H54 (cell line): ENCODE measurements around the gene KLHL10.
A peak's percentile ranks its signal among the peaks of the same experiment; 100 is the strongest.
"Not testable (repeated sequence)": the region's sequence is repeated elsewhere in the genome, so short reads cannot be mapped to it uniquely, and the experiment has no call there.

ENCODE experiments used
- DNase-seq: peaks from one replicate; pipeline ENCODE4 v3.0.0; 2011; ENCODE audit warnings: low spot score, mixed read lengths; ENCODE audit not compliant: insufficient read length
- FAIRE-seq: peaks from 3 replicates; lab custom pipeline; 2011; peaks lifted over from hg19 to GRCh38; lab: Jason Lieb, UNC
- POLR2A ChIP-seq: IDR thresholded peaks from 2 replicates; pipeline ENCODE4 v1.6.1; 2011; ENCODE audit warnings: low read depth, mild to moderate bottlenecking, low read length

KLHL10 gene

DNA sequence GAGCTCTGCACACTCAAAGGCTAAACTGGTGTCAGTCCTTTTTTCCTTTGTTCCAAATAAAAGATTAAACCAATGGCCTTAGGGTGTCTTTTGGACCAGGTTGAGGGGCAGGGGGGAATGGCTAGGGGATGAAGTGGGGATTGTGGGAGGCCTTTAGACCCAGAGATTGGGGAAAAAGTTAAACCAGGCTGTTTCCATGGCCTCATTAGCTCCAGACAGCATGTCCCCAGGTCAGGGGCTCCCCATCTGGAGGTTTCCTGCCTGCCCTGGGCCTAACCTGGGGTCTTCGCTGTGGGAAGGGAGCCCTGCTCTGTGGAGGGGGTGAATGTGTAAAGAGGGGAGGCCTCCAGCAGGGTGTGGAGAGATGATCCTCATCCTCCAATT lies 14.5 kb upstream of the KLHL10 start:
- no peak for DNase-seq
- TF ChIP-seq POLR2A: no peak
- no peak for FAIRE-seq

DNA sequence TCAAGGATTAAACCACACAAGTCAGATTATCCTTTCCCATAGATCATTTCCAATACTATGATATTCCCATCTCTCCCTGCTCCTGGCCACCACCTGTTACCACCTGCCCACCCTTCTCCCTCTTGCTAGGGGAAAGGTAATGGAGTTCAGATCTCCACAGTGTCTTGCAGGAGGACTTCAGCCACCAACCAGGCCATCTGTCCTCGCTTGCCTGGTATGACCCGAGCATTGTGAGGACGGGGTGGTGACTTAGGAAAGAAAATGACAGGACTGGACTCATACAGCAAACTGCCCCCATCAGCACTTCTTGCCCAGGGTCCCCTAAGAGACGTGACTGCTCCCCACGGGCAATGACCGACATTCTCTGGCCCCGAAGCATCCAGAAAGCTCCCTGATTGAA lies 14.0 kb upstream of the KLHL10 start:
- DNase-seq (no peak), FAIRE-seq (no peak)
- no peak for TF ChIP-seq POLR2A

DNA sequence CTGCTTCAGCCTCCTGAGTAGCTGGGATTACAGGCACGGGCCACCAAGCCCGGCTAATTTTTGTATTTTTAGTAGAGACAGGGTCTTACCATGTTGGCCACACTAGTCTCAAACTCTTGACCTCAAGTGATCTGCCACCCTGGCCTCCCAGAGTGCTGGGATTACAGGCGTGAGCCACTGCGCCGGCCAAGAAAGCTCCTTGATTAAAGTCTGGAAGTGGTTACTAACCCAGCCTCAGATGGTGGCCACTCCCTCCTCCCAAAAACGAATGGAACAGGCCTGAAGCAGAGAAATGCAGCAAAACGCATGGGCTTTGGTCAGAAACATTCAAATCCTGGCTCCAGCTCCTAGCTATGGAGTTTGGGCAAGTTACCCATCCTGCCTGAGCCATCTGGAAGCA lies 13.5 kb upstream of the KLHL10 start:
- TF ChIP-seq POLR2A: no peak
- no peak for FAIRE-seq
- no peak for DNase-seq

GRCh38 chr17:41825175-41825845 lies 12.3 kb upstream of the KLHL10 start:
- no peak for TF ChIP-seq POLR2A
- no peak for DNase-seq
- no peak for FAIRE-seq

- not testable (repeated sequence) for DNase-seq, FAIRE-seq
Measured at GRCh38 chr17:41829961-41830360, 7.7 kb upstream of the KLHL10 start.

- no peak for TF ChIP-seq POLR2A
- FAIRE-seq (no peak), DNase-seq (no peak)
Measured at GRCh38 chr17:41835214-41835799, 2.3 kb upstream of the KLHL10 start.

DNA sequence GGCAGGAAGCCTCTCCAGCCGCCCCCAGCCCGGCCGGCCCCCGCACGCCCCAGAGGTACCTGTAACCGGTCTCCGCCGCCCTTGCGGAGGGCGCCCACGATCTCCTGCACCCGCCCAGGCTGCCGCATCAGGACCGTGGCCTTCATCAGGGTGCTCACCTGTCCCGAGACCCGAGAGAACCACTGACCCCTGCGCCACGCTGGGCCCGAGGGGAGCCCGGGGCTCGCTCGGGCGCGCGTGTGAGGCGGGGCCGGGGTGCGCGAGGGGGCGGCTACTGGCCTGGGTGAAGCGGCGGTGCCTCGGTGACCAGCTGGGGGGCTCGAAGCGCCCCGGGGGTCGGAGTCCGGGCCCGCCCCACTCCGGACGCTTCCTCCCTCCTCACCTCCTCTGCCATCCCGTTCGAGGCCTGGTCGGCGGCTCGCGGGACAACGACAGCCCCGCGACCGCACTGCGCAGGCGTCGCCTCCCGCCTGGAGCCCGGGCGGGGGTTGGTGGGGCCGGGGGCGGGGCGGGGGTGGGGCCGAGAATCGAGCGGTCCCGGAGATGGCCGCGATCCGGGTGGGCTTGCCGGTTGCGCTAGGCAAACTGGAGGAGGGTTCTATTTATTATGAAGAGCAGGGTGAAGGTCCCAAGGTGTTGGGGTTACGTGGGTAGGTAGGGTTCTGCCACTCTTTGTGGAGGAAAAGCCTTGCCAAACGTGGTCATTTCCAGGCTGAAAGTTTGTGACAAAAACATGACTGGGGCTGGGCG lies 1.6 kb upstream of the KLHL10 start, which contains the start of gene NT5C3B:
Gene NT5C3B (minus strand): TSS at position 433 of the 750 bp plus-strand sequence. CDS start 39 bp downstream, at position 394.
- no peak for FAIRE-seq
- peak; percentile 80 for TF ChIP-seq POLR2A
- peak; percentile 89 for DNase-seq

- no peak for DNase-seq
- no peak for FAIRE-seq
- no peak for TF ChIP-seq POLR2A
Measured at GRCh38 chr17:41836550-41837196, 952 bp upstream of the KLHL10 start.

DNA sequence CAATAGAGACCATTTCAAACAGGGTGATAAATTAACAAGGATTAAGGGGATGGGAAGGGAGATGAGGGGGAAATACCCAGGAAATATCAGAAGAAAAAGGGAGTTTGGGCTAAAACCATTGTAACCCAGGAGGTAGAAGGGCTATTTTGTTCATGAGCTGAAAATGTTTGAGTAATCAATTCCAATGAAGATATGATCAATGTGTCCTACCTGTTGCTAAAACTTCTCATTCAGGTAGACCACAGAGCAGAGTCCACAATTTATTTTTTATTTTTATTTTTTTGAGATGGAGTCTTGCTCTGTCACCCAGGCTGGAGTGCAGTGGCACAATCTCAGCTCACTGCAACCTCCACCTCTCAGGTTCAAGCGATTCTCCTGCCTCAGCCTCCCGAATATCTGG lies 1.8 kb downstream of the KLHL10 start:
- not testable (repeated sequence) for FAIRE-seq, DNase-seq

GRCh38 chr17:41840781-41841180 lies 3.2 kb downstream of the KLHL10 start:
- DNase-seq, FAIRE-seq: not testable (repeated sequence)

DNA sequence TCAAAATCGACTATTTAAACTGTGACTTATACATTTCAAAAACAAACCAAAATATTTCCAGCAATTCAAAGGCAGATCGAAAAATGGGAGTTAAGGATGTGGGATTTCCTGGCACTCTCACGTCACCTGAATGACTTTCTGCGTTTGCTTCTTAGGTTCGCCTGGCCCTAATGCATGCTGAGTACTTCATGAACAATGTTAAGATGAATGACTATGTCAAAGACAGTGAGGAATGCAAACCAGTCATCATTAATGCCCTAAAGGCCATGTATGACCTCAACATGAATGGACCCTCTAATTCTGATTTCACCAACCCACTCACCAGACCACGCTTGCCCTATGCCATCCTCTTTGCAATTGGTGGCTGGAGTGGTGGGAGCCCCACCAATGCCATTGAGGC lies 7.3 kb downstream of the KLHL10 start:
- no peak for DNase-seq
- no peak for TF ChIP-seq POLR2A
- no peak for FAIRE-seq

GRCh38 chr17:41848788-41849187 lies 11.2 kb downstream of the KLHL10 start:
- FAIRE-seq (no peak), DNase-seq (no peak)
- no peak for TF ChIP-seq POLR2A

DNA sequence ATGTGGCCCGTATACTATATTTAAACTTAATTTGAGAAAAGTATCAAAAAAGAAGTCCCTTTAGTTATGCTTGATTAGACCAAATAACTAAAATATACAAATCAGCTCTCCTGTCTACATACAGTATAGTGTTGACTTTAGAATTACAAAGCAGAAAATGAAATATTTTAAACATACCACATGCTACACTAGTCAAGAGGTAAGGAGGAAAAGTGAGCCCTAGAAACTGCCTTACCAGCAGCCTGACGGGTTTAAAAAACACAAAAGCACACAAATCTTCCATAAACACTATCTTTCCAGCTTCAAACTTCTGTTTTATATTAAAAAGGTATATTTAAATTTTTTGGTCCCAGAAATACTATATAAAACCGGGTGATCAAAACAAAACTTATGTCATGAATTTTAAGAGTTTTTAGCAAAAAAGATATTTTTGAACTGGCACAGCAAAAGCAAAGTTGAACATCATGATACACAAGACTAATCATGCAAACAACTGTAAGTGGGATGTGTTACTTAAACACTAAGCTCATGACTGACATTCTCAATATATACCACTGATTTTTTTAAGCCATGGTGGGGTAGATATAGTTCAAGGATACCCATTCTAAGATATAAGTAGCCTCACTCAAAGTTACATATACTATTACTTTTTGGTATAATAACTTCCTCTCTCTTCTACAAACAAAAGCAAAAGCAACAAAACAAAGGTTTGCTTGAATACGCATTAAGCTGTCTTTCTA lies 11.8 kb downstream of the KLHL10 start:
- FAIRE-seq: no peak
- TF ChIP-seq POLR2A: no peak
- no peak for DNase-seq

GRCh38 chr17:41851382-41851781 lies 13.8 kb downstream of the KLHL10 start:
- FAIRE-seq, DNase-seq: not testable (repeated sequence)
